Fibroblast of lung (primary cell): ENCODE results near the gene TRAF3. TPM values are rescaled to one million over a fixed set of nuclear protein-coding genes. Genes with fewer than 3 reads are reported as not detected.

ENCODE experiments used
- DNase-seq, 2 donors: peaks; one replicate each; pipeline versions ENCODE4 v3.0.0 to v3.0.0-alpha.2; 2010; ENCODE audit warnings: low read depth in 2 of 2
- H2AFZ ChIP-seq: 2 replicates; pipeline ENCODE4 v1.5.1; 2012; ENCODE audit warnings: low read length, control low read depth, inconsistent platforms
- H3K27ac ChIP-seq: 2 replicates; pipeline ENCODE4 v1.5.1; 2011; ENCODE audit warnings: low read length, control low read depth; ENCODE audit not compliant: insufficient read depth
- H3K27me3 ChIP-seq: 2 replicates; pipeline ENCODE4 v1.5.1; 2011; ENCODE audit warnings: mild to moderate bottlenecking, low read length; ENCODE audit not compliant: control insufficient read depth, insufficient read depth
- H3K36me3 ChIP-seq: 2 replicates; pipeline ENCODE4 v1.5.1; 2011; ENCODE audit warnings: low read length; ENCODE audit not compliant: control insufficient read depth, insufficient read depth
- H3K4me1 ChIP-seq: 2 replicates; pipeline ENCODE4 v1.5.1; 2011; ENCODE audit warnings: low read length; ENCODE audit not compliant: control insufficient read depth, insufficient read depth; ENCODE audit errors: extremely low read depth
- H3K4me2 ChIP-seq: 2 replicates; pipeline ENCODE4 v1.5.1; 2011; ENCODE audit warnings: low read length, control low read depth; ENCODE audit not compliant: insufficient read depth; ENCODE audit errors: extremely low read depth
- H3K4me3 ChIP-seq, 4 experiments: fragments of 200-600 bp in 1 of 4; sonication (generic) in 1 of 4; replicated peaks in 1 of 4; 2 replicates each; pipeline ENCODE4 v1.5.1; 2011 to 2016; ENCODE audit warnings: low read length in 4 of 4, low read depth in 3 of 4, mild to moderate bottlenecking in 3 of 4, control low read depth in 2 of 4, inconsistent platforms in 1 of 4, mixed read lengths in 1 of 4; ENCODE audit not compliant: insufficient read depth in 1 of 4; ENCODE audit errors: control extremely low read depth in 1 of 4
- H3K79me2 ChIP-seq: 2 replicates; pipeline ENCODE4 v1.5.1; 2012; ENCODE audit warnings: mild to moderate bottlenecking, low read length, inconsistent platforms; ENCODE audit not compliant: control insufficient read depth, insufficient read depth
- H3K9ac ChIP-seq: 2 replicates; pipeline ENCODE4 v1.5.1; 2011; ENCODE audit warnings: mild to moderate bottlenecking, low read length, control low read depth; ENCODE audit not compliant: insufficient read depth
- H3K9me3 ChIP-seq: 2 replicates; pipeline ENCODE4 v1.5.1; 2012; ENCODE audit warnings: low read depth, low read length; ENCODE audit not compliant: control insufficient read depth, insufficient read depth
- H4K20me1 ChIP-seq: 2 replicates; pipeline ENCODE4 v1.5.1; 2011; ENCODE audit warnings: low read length; ENCODE audit not compliant: control insufficient read depth, insufficient read depth; ENCODE audit errors: extremely low read depth
- EZH2 ChIP-seq: IDR thresholded peaks from 2 replicates; pipeline ENCODE4 v1.5.1; 2012; ENCODE audit warnings: low read length, control low read depth, mild to moderate bottlenecking; ENCODE audit errors: missing control alignments
- polyA plus RNA-seq, 2 donors: library from polyadenylated mRNA; depleted of rRNA in 1 of 2; stranded (reverse) in 1 of 2; unstranded in 1 of 2; fragments of >200 nt; gene quantifications; 2 replicates each; pipeline ENCODE4 v1.2.1, GENCODE V29; 2011 to 2012; ENCODE audit warnings: missing spikeins in 1 of 2
- total RNA-seq: library from RNA; depleted of rRNA; stranded (reverse); fragments of >200 nt; gene quantifications from 2 replicates; pipeline ENCODE4 v1.2.1, GENCODE V29; 2014
- TF ChIP-seq, protein P1 (sequence below), 2 donors: IDR thresholded peaks in 1 of 2; conservative IDR thresholded peaks in 1 of 2; 1 replicate in 1 of 2; 2 replicates in 1 of 2; pipeline ENCODE4 v1.5.1; 2011 to 2012; ENCODE audit warnings: low read length in 2 of 2, control low read depth in 1 of 2, inconsistent platforms in 1 of 2, low read depth in 1 of 2, mild to moderate bottlenecking in 1 of 2

TRAF3 gene
- total and polyA plus RNA-seq, 2 donors (not counting 1 experiment from before 2014, with no cell fraction given): 12.1 to 14.4 TPM

- no peaks in the 10 kb centered on the region for H4K20me1 ChIP-seq
- H3K4me3 ChIP-seq: no peak overlapping the region
- no peaks in the 10 kb centered on the region for H3K4me1 ChIP-seq
- no peak overlapping the region for H3K4me2 ChIP-seq
- TF ChIP-seq, protein P1, sequence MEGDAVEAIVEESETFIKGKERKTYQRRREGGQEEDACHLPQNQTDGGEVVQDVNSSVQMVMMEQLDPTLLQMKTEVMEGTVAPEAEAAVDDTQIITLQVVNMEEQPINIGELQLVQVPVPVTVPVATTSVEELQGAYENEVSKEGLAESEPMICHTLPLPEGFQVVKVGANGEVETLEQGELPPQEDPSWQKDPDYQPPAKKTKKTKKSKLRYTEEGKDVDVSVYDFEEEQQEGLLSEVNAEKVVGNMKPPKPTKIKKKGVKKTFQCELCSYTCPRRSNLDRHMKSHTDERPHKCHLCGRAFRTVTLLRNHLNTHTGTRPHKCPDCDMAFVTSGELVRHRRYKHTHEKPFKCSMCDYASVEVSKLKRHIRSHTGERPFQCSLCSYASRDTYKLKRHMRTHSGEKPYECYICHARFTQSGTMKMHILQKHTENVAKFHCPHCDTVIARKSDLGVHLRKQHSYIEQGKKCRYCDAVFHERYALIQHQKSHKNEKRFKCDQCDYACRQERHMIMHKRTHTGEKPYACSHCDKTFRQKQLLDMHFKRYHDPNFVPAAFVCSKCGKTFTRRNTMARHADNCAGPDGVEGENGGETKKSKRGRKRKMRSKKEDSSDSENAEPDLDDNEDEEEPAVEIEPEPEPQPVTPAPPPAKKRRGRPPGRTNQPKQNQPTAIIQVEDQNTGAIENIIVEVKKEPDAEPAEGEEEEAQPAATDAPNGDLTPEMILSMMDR (conservative IDR thresholded peaks at IDR 0.05 in 1 of 2, IDR thresholded peaks at IDR 0.05 in 1 of 2; ENCODE audit: low read depth in 1 of 2, low read length in 2 of 2): no peak
- TF ChIP-seq EZH2: no peak
- H3K79me2 ChIP-seq: no peaks in the 10 kb centered on the region
- no peaks in the 10 kb centered on the region for H3K9me3 ChIP-seq
- H3K36me3 ChIP-seq: peaks cover 2% of the 10 kb centered on the region
- H3K9ac ChIP-seq: no peak overlapping the region
- DNase-seq: no peak
- no peak overlapping the region for H2AFZ ChIP-seq
- H3K27me3 ChIP-seq: no peaks in the 10 kb centered on the region
- H3K27ac ChIP-seq: no peak overlapping the region
Measured at GRCh38 chr14:102870246-102870645, 93.0 kb downstream of the TRAF3 start.

DNA sequence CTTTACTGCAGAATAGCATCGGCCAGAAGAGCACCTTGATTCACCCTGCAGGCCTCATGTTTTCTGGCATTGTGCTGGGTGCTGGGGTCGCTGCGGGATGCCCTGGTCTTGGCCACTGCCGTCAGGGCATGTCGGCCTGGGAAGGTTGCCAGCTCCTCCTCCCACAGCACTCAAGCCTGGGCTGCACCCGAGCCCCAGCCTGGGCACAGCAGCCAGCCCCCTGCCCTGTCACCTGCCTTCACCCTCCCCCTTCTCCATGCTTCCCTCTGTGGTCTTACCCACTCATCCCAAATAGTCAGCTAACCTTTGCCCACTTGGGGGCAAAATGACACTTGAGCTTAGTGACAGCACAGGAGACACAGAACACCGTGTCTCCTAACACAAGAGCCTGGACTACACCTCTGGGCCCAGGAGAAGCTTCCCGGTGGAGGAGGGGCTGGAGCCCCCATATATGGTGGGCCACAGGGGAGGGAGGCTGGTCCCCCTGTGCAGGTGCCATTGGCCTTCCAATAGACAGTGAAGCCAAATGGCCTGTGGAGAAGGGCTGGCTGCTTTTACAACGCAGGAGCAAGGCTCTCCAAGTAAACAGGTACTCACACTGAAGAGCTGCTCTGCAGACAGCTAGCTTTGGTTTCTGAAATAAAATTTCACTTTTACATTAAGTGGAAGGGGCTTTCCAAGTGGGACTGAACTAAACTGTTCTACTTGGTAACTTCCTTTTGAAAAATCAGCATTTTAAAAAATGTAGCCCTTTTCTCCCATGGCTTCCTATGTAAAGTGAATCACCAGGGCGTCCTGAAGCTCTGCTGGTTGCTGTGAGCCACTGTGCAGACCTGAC lies 94.0 kb downstream of the TRAF3 start:
- no peak overlapping the region for H2AFZ ChIP-seq
- H3K9ac ChIP-seq: no peak overlapping the region
- H3K4me2 ChIP-seq: no peak overlapping the region
- no peaks in the 10 kb centered on the region for H4K20me1 ChIP-seq
- no peak overlapping the region for H3K4me3 ChIP-seq
- H3K9me3 ChIP-seq: no peaks in the 10 kb centered on the region
- H3K27ac ChIP-seq: no peak overlapping the region
- no peaks in the 10 kb centered on the region for H3K79me2 ChIP-seq
- peaks cover 2% of the 10 kb centered on the region for H3K36me3 ChIP-seq
- no peak for TF ChIP-seq EZH2
- TF ChIP-seq, protein P1 (conservative IDR thresholded peaks at IDR 0.05 in 1 of 2, IDR thresholded peaks at IDR 0.05 in 1 of 2; ENCODE audit: low read depth in 1 of 2, low read length in 2 of 2): no peak
- no peak for DNase-seq
- no peaks in the 10 kb centered on the region for H3K27me3 ChIP-seq
- H3K4me1 ChIP-seq: no peaks in the 10 kb centered on the region

DNA sequence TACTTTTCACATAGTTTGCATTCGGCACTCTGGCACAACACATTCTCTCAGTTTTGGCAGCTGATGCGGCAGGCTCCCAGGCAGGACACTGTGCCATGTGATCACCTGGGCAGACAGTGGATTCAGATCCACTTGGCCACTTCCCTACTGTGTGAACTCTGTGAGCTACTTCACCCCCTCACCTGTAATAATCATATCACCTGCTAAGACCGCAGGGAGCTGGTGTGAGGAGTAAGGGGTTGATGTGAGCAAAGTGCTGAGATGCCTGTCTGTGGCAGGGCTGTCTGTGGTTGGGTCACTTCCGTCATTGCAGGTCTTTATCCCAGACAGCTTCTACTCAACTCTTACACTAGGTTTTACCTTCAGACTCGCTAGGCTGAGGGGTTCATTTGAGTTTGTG lies 94.8 kb downstream of the TRAF3 start:
- H3K9me3 ChIP-seq: no peaks in the 10 kb centered on the region
- DNase-seq: no peak

More for the DNA sequence above, 94.8 kb downstream of the TRAF3 start:
- H3K27me3 ChIP-seq: no peaks in the 10 kb centered on the region
- TF ChIP-seq, protein P1 (conservative IDR thresholded peaks at IDR 0.05 in 1 of 2, IDR thresholded peaks at IDR 0.05 in 1 of 2; ENCODE audit: low read depth in 1 of 2, low read length in 2 of 2): no peak
- H3K36me3 ChIP-seq: peaks cover 2% of the 10 kb centered on the region
- H3K27ac ChIP-seq: no peak overlapping the region
- no peaks in the 10 kb centered on the region for H3K4me1 ChIP-seq
- no peak overlapping the region for H2AFZ ChIP-seq
- H4K20me1 ChIP-seq: no peaks in the 10 kb centered on the region
- H3K79me2 ChIP-seq: no peaks in the 10 kb centered on the region
- no peak overlapping the region for H3K4me2 ChIP-seq
- no peak overlapping the region for H3K9ac ChIP-seq
- H3K4me3 ChIP-seq: no peak overlapping the region
